DMS53 treated with DMSO at 0.1 percent for 48 hours (cell line): ENCODE measurements around the gene ZDHHC1.
A peak's percentile ranks its signal among the peaks of the same experiment; 100 is the strongest.

ENCODE experiments used
- DNase-seq: peaks from one replicate; lab custom pipeline; 2025; ENCODE audit not compliant: unreplicated experiment; lab: John Stamatoyannopoulos, UW

ZDHHC1 gene

GRCh38 chr16:67415872-67416793, at the start of gene ZDHHC1:
TSS of gene ZDHHC1 (minus strand) at chr16:67416477. CDS start at chr16:67407775, 8,702 bp downstream.
- DNase-seq: peak; percentile 20

GRCh38 chr16:67464565-67464964, 48.3 kb upstream of the ZDHHC1 start:
- no peak for DNase-seq

GRCh38 chr16:67463691-67464090, 47.4 kb upstream of the ZDHHC1 start:
- no peak for DNase-seq

GRCh38 chr16:67463059-67463458, 46.8 kb upstream of the ZDHHC1 start:
- no peak for DNase-seq

GRCh38 chr16:67462279-67462655, 46.0 kb upstream of the ZDHHC1 start:
- DNase-seq: no peak

GRCh38 chr16:67461600-67462278, 45.5 kb upstream of the ZDHHC1 start:
- no peak for DNase-seq

GRCh38 chr16:67460961-67461360, 44.7 kb upstream of the ZDHHC1 start:
- DNase-seq: no peak

- DNase-seq: no peak
These were observed 43.9 kb upstream of the ZDHHC1 start for GRCh38 chr16:67460168-67460567.

GRCh38 chr16:67459861-67460150, 43.5 kb upstream of the ZDHHC1 start:
- no peak for DNase-seq

GRCh38 chr16:67459066-67459860, 43.0 kb upstream of the ZDHHC1 start:
- peak; percentile 23 for DNase-seq

- DNase-seq: no peak
These were observed 41.9 kb upstream of the ZDHHC1 start for GRCh38 chr16:67458121-67458641.

- DNase-seq: no peak
These were observed 41.3 kb upstream of the ZDHHC1 start for GRCh38 chr16:67457611-67458010.

GRCh38 chr16:67456391-67457081, 40.3 kb upstream of the ZDHHC1 start:
- DNase-seq: no peak

- DNase-seq: no peak
These were observed 38.6 kb upstream of the ZDHHC1 start for GRCh38 chr16:67454852-67455251.

GRCh38 chr16:67454104-67454503, 37.8 kb upstream of the ZDHHC1 start:
- no peak for DNase-seq

- DNase-seq: no peak
These were observed 35.6 kb upstream of the ZDHHC1 start for GRCh38 chr16:67451704-67452435.

- DNase-seq: no peak
These were observed 34.9 kb upstream of the ZDHHC1 start for GRCh38 chr16:67451061-67451703.

- DNase-seq: no peak
These were observed 33.5 kb upstream of the ZDHHC1 start for GRCh38 chr16:67449739-67450138.

GRCh38 chr16:67449336-67449735, 33.1 kb upstream of the ZDHHC1 start:
- no peak for DNase-seq

- no peak for DNase-seq
These were observed 32.3 kb upstream of the ZDHHC1 start for GRCh38 chr16:67448580-67448979.
